HEK293T (cell line): ENCODE measurements around the gene CREB5.
A peak's percentile ranks its signal among the peaks of the same experiment; 100 is the strongest.

ENCODE experiments used
- CTCF ChIA-PET: fragments of 350-600 bp; formaldehyde crosslinking; extraction: SDS; loops from one replicate; lab custom pipeline; 2021; ENCODE audit warnings: antibody characterized with exemption, inconsistent platforms; lab: Yijun Ruan, JAX
- POLR2A ChIA-PET: fragments of 350-600 bp; formaldehyde crosslinking; extraction: SDS; loops from one replicate; lab custom pipeline; 2020; ENCODE audit warnings: antibody characterized with exemption, inconsistent platforms; lab: Yijun Ruan, JAX
- DNase-seq: peaks from one replicate; pipeline ENCODE4 v3.0.0; 2012; ENCODE audit warnings: mixed read lengths; ENCODE audit errors: extremely low spot score
- ARNT ChIP-seq: fragments of 450-650 bp; IDR thresholded peaks from 2 replicates; pipeline ENCODE4 v1.6.1; 2017; ENCODE audit warnings: mild to moderate bottlenecking
- BHLHE40 ChIP-seq: fragments of 450-650 bp; IDR thresholded peaks from 2 replicates; pipeline ENCODE4 v1.6.1; 2016; ENCODE audit warnings: mild to moderate bottlenecking, moderate library complexity, borderline replicate concordance
- CTBP1 ChIP-seq: fragments of 450-650 bp; IDR thresholded peaks from 2 replicates; pipeline ENCODE4 v1.6.1; 2016; ENCODE audit warnings: borderline replicate concordance
- ELF4 ChIP-seq: fragments of 450-650 bp; IDR thresholded peaks from 2 replicates; pipeline ENCODE4 v1.6.1; 2017; ENCODE audit warnings: antibody characterized with exemption
- FOXA1 ChIP-seq: fragments of 450-650 bp; IDR thresholded peaks from 2 replicates; pipeline ENCODE4 v1.6.1; 2016; ENCODE audit warnings: mild to moderate bottlenecking
- FOXK2 ChIP-seq: fragments of 450-650 bp; IDR thresholded peaks from 2 replicates; pipeline ENCODE4 v1.6.1; 2016; ENCODE audit warnings: mild to moderate bottlenecking
- FOXM1 ChIP-seq: fragments of 450-650 bp; IDR thresholded peaks from 2 replicates; pipeline ENCODE4 v1.6.1; 2017; ENCODE audit warnings: mild to moderate bottlenecking, borderline replicate concordance
- HDGF ChIP-seq: fragments of 450-650 bp; IDR thresholded peaks from 2 replicates; pipeline ENCODE4 v1.6.1; 2017; ENCODE audit warnings: antibody characterized with exemption, borderline replicate concordance
- L3MBTL2 ChIP-seq: fragments of 450-650 bp; conservative IDR thresholded peaks from 2 replicates; pipeline ENCODE4 v1.6.1; 2016; ENCODE audit warnings: mild to moderate bottlenecking
- LEF1 ChIP-seq: fragments of 450-650 bp; IDR thresholded peaks from 2 replicates; pipeline ENCODE4 v1.6.1; 2017; ENCODE audit warnings: mild to moderate bottlenecking, borderline replicate concordance
- NFRKB ChIP-seq: fragments of 450-650 bp; IDR thresholded peaks from 2 replicates; pipeline ENCODE4 v1.6.1; 2016; ENCODE audit warnings: mild to moderate bottlenecking, moderate library complexity
- SP1 ChIP-seq: fragments of 450-650 bp; IDR thresholded peaks from 2 replicates; pipeline ENCODE4 v1.6.1; 2017
- SUZ12 ChIP-seq: fragments of 450-650 bp; IDR thresholded peaks from 2 replicates; pipeline ENCODE4 v1.6.1; 2016; ENCODE audit warnings: mild to moderate bottlenecking
- TARDBP ChIP-seq: fragments of 450-650 bp; IDR thresholded peaks from 2 replicates; pipeline ENCODE4 v1.6.1; 2016
- ZNF384 ChIP-seq: fragments of 450-650 bp; IDR thresholded peaks from 2 replicates; pipeline ENCODE4 v1.6.1; 2016
- TF ChIP-seq, protein P1 (sequence below): fragments of 450-650 bp; IDR thresholded peaks from 2 replicates; pipeline ENCODE4 v1.6.1; 2016

The CREB5 gene

GRCh38 chr7:28871077-28871476 lies 458.8 kb downstream of the CREB5 start:
- no peak for DNase-seq
- ChIA-PET CTCF (interaction anchor here (0.9 kb wide), 1 partner anchor 254 kb away, joined by 3 read pairs; no protein-coding TSS in a partner anchor), POLR2A (no interaction called here)
- TF ChIP-seq HDGF: no peak
- TF ChIP-seq ZNF384: no peak
- TF ChIP-seq SP1: no peak
- no peak for TF ChIP-seq FOXM1
- TF ChIP-seq LEF1: no peak
- TF ChIP-seq ELF4: no peak
- no peak for TF ChIP-seq SUZ12
- TF ChIP-seq L3MBTL2: no peak
- TF ChIP-seq FOXK2: no peak
- no peak for TF ChIP-seq BHLHE40
- TF ChIP-seq CTBP1: no peak

DNA sequence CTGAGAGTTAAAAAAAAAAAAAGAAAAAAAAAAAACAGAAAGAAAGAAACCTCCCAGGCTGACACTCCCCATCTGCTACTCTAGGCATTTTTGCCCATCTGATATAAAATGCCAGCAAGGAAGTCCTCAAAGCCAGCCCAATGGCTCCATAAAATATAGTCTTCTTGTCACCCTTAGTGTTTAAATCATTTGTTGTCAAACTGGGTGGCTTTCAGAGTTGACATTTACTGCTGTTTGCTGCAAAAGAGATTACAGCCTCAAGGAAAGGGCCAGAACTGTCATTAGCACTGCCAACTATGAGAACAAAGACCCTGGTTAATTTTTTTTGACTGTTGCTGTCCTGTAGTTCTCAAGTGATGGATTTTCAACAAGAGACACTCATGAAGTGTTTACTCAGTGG lies 459.3 kb downstream of the CREB5 start:
- ChIA-PET POLR2A (no interaction called here), CTCF (no interaction called here)
- DNase-seq: no peak
- TF ChIP-seq HDGF: no peak
- TF ChIP-seq, protein P1, sequence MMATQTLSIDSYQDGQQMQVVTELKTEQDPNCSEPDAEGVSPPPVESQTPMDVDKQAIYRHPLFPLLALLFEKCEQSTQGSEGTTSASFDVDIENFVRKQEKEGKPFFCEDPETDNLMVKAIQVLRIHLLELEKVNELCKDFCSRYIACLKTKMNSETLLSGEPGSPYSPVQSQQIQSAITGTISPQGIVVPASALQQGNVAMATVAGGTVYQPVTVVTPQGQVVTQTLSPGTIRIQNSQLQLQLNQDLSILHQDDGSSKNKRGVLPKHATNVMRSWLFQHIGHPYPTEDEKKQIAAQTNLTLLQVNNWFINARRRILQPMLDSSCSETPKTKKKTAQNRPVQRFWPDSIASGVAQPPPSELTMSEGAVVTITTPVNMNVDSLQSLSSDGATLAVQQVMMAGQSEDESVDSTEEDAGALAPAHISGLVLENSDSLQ: peak; percentile 24; the same call in 1 of the 2 replicates
- TF ChIP-seq ZNF384: 0 out of 2 replicates have a peak, but pooled peaks have one; percentile 23

GRCh38 chr7:28872226-28872625 lies 459.9 kb downstream of the CREB5 start:
- DNase-seq: no peak
- CTCF ChIA-PET: interaction anchor here (1.1 kb wide), 1 partner anchor 50 kb away, joined by 3 read pairs; no protein-coding TSS in a partner anchor
- POLR2A ChIA-PET: no interaction called here
- no peak for TF ChIP-seq FOXA1
- no peak for TF ChIP-seq TARDBP
- TF ChIP-seq FOXK2: no peak
- no peak for TF ChIP-seq L3MBTL2
- TF ChIP-seq FOXM1: no peak
- TF ChIP-seq, protein P1: no peak
- TF ChIP-seq SUZ12: no peak
- TF ChIP-seq ELF4: no peak

- ChIA-PET POLR2A (no interaction called here), CTCF (interaction anchor here (1.1 kb wide), 1 partner anchor 49 kb away, joined by 3 read pairs; no protein-coding TSS in a partner anchor)
- no peak for DNase-seq
- TF ChIP-seq FOXK2: no peak
- no peak for TF ChIP-seq ARNT
- TF ChIP-seq, protein P1: no peak
- no peak for TF ChIP-seq BHLHE40
- no peak for TF ChIP-seq ZNF384
- no peak for TF ChIP-seq SP1
Measured at GRCh38 chr7:28873365-28873764, 461.0 kb downstream of the CREB5 start.

- TF ChIP-seq FOXK2 (no peak), BHLHE40 (no peak), ELF4 (no peak), FOXM1 (no peak), SUZ12 (no peak), L3MBTL2 (no peak), FOXA1 (no peak), TARDBP (no peak), ARNT (no peak), HDGF (no peak), SP1 (no peak), NFRKB (no peak), LEF1 (no peak), CTBP1 (no peak), ZNF384 (no peak)
- TF ChIP-seq, protein P1: no peak
- no peak for DNase-seq
- POLR2A ChIA-PET: no interaction called here
- CTCF ChIA-PET: no interaction called here
Measured at GRCh38 chr7:28874001-28874400, 461.7 kb downstream of the CREB5 start.
